Peyer's patch (tissue), 4 donors: Measurements from ENCODE around the gene XRN1.
A peak's percentile ranks its signal among the peaks of the same experiment; 100 is the strongest.

Source experiments
- POLR2A ChIP-seq, 2 donors: fragments of 450-650 bp; IDR thresholded peaks; one replicate each; pipeline ENCODE4 v1.5.1; 2017; ENCODE audit warnings: antibody characterized with exemption in 2 of 2, mild to moderate bottlenecking in 2 of 2, moderate library complexity in 2 of 2
- TF ChIP-seq, protein P1 (sequence below), 6 experiments: fragments of 450-650 bp in 4 of 6; fragments of 200-600 bp in 2 of 6; sonication (generic) in 1 of 6; IDR thresholded peaks; one replicate each; pipeline ENCODE4 v1.5.1; 2017 to 2019; ENCODE audit warnings: antibody characterized with exemption in 6 of 6, mild to moderate bottlenecking in 3 of 6, moderate library complexity in 1 of 6

DNA sequence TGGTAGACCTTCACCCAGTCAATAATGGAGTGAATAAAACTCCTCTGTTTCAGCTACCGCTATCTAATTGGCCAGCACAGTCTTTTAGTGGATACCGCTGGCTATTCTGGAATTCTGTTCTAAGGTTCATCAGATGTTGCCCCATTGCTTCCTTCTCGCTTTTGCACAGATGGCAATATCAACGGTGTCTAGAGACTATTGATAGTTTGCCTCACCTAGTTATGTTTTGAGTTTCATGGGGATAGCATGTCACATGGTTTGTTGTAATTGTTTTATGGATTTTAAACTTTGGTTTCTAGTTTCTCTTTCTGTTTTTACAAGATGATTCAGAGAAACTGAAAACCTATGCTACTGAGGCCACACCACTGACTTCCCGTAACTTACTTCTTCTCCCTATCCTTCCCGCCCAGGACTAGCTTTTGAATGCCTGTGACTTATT is 2.0 kb downstream of the XRN1 start:
- TF ChIP-seq, protein P1, sequence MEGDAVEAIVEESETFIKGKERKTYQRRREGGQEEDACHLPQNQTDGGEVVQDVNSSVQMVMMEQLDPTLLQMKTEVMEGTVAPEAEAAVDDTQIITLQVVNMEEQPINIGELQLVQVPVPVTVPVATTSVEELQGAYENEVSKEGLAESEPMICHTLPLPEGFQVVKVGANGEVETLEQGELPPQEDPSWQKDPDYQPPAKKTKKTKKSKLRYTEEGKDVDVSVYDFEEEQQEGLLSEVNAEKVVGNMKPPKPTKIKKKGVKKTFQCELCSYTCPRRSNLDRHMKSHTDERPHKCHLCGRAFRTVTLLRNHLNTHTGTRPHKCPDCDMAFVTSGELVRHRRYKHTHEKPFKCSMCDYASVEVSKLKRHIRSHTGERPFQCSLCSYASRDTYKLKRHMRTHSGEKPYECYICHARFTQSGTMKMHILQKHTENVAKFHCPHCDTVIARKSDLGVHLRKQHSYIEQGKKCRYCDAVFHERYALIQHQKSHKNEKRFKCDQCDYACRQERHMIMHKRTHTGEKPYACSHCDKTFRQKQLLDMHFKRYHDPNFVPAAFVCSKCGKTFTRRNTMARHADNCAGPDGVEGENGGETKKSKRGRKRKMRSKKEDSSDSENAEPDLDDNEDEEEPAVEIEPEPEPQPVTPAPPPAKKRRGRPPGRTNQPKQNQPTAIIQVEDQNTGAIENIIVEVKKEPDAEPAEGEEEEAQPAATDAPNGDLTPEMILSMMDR (IDR thresholded peaks at IDR 0.05), result no peak
- TF ChIP-seq POLR2A (IDR thresholded peaks at IDR 0.05), result peak; percentile 58 to 77
